ENCODE measurements around the gene TOB2.

DNA sequence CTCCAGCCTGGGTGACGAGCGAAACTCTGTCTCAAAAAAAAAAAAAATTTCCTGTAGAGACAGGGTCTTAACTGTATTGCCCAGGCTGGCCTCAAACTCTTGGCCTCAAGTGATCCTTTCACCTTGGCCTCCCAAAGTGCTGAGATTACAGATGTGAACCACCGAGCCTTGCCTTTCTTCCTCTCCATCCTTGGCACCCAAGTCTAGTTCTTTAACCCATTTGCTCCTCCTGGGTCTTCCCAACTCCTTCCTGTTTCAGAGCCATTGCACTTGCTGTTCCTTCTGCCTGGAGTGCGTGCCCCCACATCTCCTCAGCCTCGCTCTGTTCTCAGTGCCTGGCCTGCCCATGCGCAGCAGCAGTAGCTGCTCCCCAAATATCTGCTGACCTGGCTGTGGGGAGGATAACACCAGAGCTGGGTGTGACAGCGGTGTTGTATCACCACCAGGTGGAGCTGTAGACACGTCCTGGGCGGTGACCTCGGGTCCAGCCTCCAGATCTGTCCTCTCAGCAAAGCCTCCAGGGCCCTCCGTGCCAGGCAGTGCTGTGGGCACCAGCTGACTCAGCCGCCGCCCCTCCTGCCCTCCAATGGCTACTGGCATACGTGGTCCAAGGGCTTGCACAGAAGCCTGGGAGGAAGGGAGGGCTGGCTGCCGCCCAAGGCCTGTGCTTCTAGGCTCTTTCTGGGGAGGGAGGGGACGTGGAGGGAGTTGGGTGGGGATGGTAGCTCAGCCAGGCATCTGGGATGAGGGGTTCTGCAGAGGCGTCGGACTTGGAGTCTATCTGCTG, 42.9 kb downstream of the TOB2 start:
- TF ChIP-seq POLR2A (IDR thresholded peaks at IDR 0.05; ENCODE audit: low read depth, low read length) (no peak), POLR2AphosphoS5 (IDR thresholded peaks at IDR 0.05; ENCODE audit: low read depth, low read length) (no peak)

All from GM12891 (cell line).